HG03378 (cell line): Measurements from ENCODE around the gene VCL.
"Not testable (repeated sequence)": the region's sequence is repeated elsewhere in the genome, so short reads cannot be mapped to it uniquely, and the experiment has no call there.

Experiments
- ATAC-seq: cut with Tn5 transposase; IDR thresholded peaks from one replicate; pipeline ENCODE4 v1.9.1; 2021; ENCODE audit warnings: mild to moderate bottlenecking, moderate library complexity; ENCODE audit not compliant: unreplicated experiment

The VCL gene

GRCh38 chr10:74035303-74035702 is 37.4 kb downstream of the VCL start:
- no peak for ATAC-seq

- no peak for ATAC-seq
Measured at GRCh38 chr10:74036474-74036873, 38.6 kb downstream of the VCL start.

- no peak for ATAC-seq
Measured at GRCh38 chr10:74039561-74040145, 41.7 kb downstream of the VCL start.

GRCh38 chr10:74040200-74041126 is 42.5 kb downstream of the VCL start:
- ATAC-seq = no peak

- ATAC-seq = no peak
Measured at GRCh38 chr10:74044419-74044818, 46.5 kb downstream of the VCL start.

GRCh38 chr10:74047304-74047703 is 49.4 kb downstream of the VCL start:
- ATAC-seq = no peak

GRCh38 chr10:74047871-74048270 is 50.0 kb downstream of the VCL start:
- no peak for ATAC-seq

- ATAC-seq = no peak
Measured at GRCh38 chr10:74048433-74048832, 50.5 kb downstream of the VCL start.

- no peak for ATAC-seq
Measured at GRCh38 chr10:74049955-74050354, 52.0 kb downstream of the VCL start.

- no peak for ATAC-seq
Measured at GRCh38 chr10:74050653-74051052, 52.7 kb downstream of the VCL start.

- no peak for ATAC-seq
Measured at GRCh38 chr10:74051736-74052342, 53.9 kb downstream of the VCL start.

- ATAC-seq = no peak
Measured at GRCh38 chr10:74052994-74053393, 55.1 kb downstream of the VCL start.

- no peak for ATAC-seq
Measured at GRCh38 chr10:74055383-74056049, 57.6 kb downstream of the VCL start.

GRCh38 chr10:74056050-74056818 is 58.3 kb downstream of the VCL start:
- ATAC-seq = no peak

- ATAC-seq = no peak
Measured at GRCh38 chr10:74058071-74058470, 60.2 kb downstream of the VCL start.

GRCh38 chr10:74058658-74059057 is 60.7 kb downstream of the VCL start:
- no peak for ATAC-seq

GRCh38 chr10:74061104-74061503 is 63.2 kb downstream of the VCL start:
- no peak for ATAC-seq

- ATAC-seq = not testable (repeated sequence)
Measured at GRCh38 chr10:74061978-74062377, 64.1 kb downstream of the VCL start.

GRCh38 chr10:74063256-74063655 is 65.3 kb downstream of the VCL start:
- ATAC-seq = no peak
